ENCODE measurements around the gene ATP8A2.

DNA sequence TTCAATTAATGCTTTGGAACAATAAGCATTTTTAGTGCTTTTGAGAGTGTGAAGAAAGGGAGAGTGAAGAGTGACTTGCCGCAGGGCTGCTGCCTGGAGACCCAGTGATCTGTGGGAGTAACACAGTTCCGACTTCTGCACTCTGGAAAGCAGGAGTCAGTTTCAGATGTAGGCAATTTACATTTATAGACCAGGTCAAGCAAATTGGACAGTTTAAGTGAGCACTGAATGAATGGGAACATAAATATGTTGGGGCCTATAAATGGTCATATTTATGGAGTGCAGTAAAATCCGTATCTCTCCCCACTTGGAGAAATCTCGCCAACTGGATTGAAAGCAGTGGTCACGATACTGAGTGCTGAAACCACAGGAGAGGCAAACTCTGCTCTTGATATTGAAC is 689.5 kb downstream of the ATP8A2 start:
- TF ChIP-seq POLR2AphosphoS5 (IDR thresholded peaks at IDR 0.05; ENCODE audit: borderline replicate concordance, low read depth, low read length): no peak
- no peak for TF ChIP-seq EZH2 (IDR thresholded peaks at IDR 0.05)
- no peak for TF ChIP-seq FOXP2 (optimal IDR thresholded peaks at IDR 0.05; ENCODE audit: control extremely low read depth, extremely low read length, insufficient read depth)
